Stimulated activated CD8-positive, alpha-beta memory T cell treated with anti-CD3 and anti-CD28 coated beads, Interleukin-15, amount 100 ng/mL, for 24 hours (primary cell): ENCODE results near the gene TANK.
"Not testable (repeated sequence)": the region's sequence is repeated elsewhere in the genome, so short reads cannot be mapped to it uniquely, and the experiment has no call there.

Experiments used
- DNase-seq: peaks from one replicate; pipeline ENCODE4 v3.0.0-alpha.2; 2020; ENCODE audit warnings: low read depth

TANK gene

DNA sequence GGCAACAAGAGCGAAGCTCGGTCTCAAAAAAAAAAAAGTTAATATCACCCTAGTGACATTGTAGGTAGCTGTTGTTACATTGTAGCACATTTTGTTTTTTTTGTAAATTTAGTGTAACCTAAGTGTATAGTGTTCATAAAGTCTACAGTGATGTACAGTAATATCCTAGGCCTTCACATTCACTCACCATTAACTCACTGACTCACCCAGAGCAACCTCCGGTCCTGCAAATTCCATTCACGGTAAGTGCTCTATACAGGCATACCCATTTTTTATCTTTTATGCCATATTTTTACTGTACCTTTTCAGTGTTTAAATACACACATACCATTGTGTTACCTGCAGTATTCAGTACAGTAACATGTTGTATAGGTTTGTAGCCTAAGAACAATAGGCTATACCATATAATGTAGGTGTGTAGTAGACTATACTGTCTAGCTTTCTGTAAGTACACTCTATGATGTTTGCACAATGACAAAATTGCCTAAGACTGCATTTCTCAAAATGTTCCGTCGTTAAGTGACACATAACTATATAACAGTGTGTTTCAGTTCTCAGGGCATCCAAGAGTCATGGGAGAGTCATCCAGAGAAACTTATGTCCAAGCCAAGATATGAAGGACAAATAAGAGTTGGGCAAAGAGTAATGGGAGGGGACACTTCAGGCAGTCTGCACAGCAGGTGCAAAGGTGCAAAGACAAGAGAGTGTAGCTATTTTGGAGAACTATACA, 68.4 kb downstream of the TANK start:
- DNase-seq: no peak

DNA sequence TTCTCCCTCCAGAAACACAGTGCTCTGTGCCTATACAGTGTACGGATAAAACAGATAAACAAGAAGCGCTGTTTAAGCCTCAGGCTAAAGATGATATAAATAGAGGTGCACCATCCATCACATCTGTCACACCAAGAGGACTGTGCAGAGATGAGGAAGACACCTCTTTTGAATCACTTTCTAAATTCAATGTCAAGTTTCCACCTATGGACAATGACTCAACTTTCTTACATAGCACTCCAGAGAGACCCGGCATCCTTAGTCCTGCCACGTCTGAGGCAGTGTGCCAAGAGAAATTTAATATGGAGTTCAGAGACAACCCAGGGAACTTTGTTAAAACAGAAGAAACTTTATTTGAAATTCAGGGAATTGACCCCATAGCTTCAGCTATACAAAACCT, 70.7 kb downstream of the TANK start:
- no peak for DNase-seq

DNA sequence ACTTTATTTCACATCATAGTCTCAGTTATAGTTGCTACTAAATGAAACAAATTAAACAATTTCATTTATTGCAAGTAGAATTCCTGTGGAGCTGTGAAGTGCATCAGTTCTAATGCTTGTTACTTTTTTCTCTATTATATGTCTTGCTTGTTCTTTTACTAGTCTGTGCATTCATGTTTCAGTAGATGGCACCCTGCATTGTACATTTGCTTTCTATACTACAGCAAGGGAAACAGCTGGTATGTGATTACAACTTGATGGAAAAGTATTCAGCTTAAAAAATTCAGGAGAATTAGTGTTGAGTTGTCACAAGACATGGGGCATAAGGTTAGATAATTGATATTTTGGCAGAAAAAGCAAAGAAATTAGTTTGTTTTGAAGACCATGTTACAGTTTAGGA, 72.3 kb downstream of the TANK start:
- no peak for DNase-seq

DNA sequence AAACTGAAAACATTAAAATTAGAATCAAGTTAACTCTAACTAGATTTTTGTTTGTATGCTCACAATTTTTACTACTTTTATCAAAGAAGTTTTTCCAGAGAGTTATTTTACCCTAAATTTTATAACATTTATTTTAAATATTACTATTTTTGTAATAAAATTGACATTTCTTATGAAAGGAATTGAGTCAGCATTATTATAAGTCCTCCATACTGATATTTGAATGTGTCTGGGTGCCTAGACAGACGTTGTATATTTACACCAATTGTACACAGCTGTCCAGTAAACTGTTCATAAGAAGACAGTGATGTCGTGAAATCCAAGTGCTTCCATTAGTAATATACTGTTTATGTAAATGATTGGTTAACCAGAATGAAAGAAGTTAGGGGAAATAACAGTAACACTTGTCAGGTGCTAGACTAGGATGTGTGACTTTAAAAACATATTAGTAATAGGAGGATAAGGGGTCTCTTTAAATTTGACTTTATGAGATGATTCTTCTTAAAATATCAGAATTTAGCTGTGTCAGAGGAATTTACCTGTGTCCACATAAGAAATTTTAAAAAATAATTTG, 73.7 kb downstream of the TANK start:
- no peak for DNase-seq

DNA sequence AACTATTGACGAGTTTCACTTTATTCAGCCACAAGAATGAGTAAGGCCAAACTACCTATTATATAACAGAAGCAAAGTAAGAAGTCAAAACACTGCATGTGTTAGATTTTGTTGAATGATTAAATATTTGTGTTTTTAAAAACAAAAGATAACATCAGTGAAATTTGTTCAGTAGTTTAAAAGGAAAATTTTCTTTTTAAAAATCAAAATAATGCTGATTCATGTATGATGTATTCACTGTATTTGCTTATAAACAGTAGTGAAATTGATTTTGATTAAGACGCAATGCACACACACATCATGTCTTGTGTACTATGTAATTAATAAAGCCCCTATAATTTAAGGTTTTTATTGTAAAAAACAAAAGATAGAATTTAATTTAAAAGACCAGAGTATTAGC, 74.4 kb downstream of the TANK start:
- DNase-seq: no peak

DNA sequence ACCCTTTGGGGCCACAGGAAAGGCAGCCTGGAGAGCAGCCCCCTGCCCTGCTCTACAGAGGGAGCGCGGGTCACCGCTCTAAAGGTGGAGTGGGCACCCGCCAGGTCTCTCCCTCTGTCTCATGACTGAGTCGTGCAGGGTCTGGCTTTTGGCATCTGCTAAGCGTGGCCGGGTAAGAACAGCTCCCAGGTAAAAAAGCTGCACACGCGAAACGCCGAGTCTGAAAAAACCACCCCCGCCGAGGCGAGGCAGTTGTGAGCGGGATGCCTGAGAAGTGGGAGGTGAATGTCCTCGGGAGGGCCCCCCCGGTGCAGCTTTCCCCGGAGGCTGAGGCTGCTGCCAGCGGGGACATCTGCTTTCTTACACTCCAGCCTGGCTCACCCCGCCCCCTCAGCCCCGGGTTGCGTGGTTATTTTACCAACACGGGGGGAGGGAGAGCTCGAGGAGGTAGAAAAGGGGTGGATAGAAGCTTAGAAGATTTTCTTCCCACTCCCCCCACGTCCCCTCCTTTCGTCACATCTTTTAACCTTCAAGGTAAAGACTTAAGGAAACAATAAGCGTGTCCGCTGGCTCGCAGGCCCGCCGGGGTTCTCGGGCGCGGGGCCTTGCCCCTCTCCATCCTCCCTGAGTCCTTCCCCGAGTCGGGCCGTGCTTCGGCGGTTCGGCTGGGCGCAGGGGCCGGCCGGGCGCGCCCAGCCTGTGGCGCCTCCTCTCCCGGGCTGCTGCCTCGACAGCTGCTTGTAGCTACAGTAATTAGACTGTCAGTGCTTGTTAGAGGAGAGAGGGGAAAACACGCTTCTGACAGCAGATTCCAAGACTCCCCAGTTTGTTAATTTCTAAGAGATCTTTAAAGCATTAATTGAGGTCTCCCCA, 77.4 kb downstream of the TANK start:
- no peak for DNase-seq

DNA sequence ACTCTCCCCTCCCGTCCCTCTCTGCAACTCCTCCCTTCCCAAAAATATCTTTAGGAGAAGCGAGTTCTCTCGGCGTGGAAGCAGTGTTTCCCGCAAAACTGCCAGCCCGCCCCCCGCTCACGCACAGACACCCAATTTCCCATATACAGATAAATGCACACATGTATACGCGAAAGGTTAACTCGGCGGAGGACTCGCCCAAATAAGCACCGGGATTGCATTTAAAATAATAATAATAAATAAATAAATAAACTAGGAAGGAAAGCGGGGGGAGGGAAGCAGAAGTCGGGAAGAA, 78.0 kb downstream of the TANK start:
- no peak for DNase-seq

DNA sequence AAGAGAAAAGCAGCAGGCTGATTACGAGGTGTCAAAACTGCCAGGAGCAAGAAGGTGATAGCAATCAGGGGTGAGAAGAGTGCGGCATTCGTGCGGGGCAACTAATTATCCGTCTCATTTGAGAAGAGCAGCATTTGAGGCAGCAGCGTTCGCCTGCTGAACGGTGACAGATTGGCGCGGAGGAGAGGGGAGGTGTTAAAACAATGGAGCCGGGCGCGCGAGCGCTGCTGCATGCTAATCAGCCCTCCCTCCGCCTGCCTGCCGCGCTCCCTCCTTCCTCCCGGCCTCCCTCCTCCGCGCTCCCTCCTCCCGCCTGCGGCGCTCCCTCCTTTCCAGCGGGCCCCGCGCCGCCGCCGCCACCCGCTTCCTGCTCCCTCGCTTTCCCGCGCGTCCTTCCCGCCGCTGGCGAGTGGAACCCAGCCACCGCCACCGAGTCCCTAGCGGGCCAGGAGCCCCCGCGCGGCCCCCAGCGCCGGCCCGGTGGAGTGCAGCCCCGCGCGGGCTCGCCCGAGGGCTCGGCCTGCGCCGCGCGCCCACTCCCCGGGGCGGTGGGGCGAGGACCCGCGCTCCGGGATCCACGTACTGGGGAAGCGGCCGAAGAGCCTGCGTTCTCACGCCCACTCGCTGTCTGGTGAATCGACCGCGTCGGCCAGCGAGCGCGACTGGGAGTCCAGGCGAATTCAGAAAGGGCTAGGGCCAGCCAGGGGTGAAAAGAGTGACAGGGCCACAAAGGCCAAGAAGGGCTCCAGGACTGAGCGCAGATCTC, 78.5 kb downstream of the TANK start:
- no peak for DNase-seq

DNA sequence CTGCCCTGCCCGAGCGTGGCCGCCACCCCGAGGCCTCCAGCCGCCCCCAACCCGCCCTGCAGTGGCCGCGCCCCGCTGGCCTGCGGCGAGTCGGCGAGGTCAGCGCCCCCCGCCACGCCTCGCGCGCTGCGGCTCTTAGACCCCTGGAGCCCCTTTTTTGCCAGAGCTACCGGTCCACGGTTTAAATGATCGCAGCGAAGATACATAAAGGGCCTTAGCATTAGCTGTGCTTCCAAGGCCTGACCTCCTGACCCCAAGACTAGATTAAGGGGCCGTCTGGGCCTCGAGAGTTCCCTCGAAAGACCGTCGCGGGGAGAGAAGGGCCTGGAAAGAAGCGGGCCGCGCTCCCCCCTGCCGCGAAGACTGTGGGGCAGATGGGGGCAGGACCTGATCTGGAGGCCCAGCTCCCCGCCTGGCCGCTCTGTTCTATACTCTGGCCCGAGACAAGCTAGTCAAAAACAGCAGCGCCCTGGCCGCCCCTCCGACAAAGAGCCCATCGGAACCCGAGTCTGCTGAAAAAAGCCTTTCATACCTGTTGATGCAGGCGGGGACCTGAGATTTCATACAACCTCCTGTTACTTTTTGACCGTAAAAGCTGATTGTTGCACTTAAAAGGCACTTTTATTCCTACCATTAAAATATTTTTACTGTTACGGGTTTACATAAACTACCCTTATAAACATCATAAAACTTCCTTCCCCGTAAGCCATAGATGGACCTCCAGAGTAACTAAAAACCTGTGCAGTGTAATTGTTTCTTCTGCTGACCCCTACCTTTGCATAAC, 79.3 kb downstream of the TANK start:
- no peak for DNase-seq

DNA sequence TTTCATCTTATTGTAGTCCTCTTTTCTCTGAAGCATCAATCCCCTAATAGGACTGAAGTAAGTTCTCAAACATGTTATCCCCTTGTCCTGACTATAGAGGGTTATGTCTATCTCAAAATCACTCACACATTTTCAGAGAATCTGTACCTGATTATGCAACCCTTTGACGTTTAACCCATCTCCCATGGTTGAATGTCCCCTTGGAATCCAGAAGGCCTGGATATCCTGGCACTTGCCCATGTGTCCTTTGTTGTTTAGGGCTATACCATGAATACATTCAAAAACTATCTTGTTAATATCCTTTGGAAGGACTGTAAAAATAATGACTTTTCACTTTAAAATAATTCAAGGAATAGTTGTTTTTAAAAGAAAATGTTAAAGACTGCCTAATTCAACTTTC, 81.7 kb downstream of the TANK start:
- DNase-seq: no peak

DNA sequence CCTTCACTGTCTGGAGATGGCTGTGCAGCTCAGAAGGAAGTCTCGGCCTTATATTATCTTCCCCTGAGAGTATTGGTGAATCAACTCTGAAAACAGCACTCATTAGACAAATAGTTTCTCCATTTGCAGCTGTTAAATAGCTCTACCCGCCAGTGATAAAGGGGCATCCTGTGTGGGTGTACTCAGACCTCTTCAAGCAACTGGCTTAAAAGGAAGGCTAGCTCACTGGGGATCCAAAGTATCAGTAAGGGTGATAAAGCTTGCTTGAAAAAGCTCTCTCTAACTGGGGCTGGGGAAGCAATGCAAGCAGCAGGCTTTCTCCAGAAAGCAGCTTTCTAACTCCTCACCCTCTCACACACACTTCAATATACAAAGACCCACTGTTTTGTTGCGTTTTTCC, 83.1 kb downstream of the TANK start:
- DNase-seq: no peak

DNA sequence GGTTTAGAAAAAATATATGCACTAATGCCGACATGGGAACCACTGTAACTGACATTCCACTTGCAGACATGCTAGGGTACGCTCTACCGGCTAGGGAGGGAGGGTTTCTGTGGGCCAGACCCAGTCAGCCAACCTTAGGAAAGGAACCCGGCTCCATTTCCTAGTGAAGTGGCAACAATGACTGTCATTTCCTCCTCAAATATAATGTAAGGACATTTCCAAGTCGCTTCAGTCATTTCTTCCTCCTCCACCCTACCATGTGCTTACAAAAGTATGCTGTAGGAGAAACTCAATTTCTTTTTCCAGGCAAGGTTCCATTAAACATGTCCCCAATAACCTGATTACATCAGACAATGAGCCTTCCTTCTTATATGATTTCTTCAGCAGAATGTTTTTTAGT, 83.7 kb downstream of the TANK start:
- no peak for DNase-seq

DNA sequence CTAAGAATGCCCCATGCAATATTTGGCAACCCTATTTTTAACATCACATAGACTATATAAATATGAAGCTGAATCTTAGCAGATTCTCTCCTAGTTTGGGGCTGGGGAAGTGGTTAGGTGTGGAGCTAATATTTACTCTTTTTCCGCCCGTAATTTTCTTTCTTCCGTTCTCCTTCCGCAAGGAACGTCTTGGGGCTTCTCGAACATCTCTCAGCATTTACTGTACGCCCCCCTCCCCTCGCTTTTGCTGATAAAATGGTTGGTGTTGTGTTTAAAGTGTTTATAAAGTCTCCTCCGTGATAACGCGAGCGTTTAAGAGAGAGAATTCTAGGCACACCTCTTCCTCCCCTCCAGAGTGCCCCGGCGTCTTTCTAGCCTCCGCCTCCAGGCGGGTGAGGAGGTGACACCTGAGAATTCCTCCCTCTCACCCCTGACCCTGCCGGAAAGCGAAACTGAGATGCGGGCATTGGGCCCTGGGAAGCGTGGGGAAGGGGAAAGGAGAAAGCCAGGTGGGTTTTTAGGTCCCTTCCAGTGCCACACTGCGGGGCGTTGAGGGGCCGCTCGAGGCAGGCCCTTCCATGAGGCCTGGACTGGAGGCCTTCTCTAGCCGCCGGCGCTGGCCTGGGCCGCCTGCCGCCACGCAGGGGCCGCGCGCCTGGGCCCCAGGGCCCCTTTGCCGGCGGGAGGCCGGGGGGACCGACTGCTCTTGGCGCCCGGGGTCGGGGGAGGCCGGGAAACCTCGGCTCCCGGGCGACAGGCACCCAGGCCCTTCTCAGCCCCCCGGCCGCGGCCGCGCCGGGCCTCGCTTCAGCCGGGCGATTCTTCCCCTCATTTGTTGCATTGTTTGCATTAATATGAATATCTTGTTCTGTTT, 84.4 kb downstream of the TANK start:
- not testable (repeated sequence) for DNase-seq

DNA sequence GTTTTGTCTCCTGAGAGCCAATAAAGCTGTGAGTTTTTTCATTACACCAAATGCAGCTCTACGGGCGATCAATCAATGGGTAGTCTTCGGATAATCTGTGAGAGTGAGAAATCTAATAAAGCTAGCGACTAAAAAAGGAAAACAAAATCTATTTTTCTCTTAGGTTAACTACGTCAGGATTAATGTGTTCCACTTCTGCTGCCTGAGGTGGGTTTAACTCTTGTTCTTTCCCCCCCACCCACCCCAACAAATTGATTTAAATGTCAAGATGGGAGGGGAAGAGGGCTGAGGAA, 85.0 kb downstream of the TANK start:
- DNase-seq: no peak

DNA sequence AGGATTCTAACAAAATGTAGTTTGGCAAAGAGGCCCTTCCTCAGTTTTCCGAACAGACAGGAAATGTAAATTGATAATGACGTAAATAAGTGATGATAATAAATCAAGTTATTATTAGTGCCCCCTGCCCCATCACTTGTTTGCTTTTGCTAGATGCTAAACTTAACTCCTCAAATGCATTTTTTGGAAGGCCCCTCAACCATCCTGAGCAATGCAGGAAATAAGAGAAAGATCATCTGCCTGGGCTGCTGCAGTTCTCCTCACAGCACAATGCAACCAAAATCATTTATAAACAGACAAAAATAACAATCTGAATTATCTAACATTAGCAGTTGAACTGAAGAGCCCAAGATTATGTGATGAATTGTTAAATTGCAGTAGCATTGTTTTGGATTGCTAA, 85.4 kb downstream of the TANK start:
- DNase-seq: no peak

DNA sequence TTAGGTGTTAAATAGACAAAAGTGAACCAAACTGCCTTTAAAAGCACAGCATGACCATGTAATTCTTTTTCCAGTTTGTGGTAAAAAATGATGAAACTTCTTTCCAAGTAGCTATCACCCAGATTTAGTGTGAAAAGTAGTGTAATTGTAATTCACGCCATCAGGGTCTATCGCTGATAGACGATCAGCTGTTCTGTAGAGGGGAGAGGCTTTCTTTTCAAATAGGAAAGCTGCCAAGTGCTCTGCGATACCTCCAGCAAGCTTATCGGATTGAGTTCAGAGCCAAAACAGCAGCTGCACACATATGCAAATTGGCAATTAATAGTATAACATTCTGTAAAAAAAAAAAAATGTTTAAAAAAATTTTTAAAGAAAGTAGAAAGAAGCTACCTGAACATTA, 86.1 kb downstream of the TANK start:
- no peak for DNase-seq

DNA sequence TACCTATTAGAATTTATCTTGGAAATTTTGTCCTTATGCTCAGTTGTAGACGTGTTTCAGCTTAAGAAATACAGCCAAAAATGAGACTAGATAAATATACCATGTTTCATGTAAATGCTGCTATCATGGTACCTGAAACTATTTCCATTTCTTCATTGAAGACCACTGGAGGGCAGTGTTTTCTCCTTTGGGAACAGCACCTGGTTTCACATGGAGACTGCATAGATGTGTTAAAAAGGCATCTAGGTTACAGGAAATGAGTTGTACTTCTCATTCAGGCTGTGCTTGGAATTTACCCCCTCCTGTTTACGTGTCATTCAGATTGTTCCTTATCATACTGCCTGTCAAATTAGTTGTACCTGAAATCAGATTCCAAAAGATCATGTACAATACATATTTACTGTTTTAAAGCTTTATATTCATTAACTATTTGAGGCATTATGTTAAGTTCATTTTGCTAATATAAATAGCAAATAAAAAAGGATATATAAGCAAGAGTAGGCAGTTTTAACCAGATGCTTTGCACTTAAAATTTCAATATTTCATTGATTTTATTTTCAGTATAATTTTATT, 90.7 kb downstream of the TANK start:
- DNase-seq: no peak

DNA sequence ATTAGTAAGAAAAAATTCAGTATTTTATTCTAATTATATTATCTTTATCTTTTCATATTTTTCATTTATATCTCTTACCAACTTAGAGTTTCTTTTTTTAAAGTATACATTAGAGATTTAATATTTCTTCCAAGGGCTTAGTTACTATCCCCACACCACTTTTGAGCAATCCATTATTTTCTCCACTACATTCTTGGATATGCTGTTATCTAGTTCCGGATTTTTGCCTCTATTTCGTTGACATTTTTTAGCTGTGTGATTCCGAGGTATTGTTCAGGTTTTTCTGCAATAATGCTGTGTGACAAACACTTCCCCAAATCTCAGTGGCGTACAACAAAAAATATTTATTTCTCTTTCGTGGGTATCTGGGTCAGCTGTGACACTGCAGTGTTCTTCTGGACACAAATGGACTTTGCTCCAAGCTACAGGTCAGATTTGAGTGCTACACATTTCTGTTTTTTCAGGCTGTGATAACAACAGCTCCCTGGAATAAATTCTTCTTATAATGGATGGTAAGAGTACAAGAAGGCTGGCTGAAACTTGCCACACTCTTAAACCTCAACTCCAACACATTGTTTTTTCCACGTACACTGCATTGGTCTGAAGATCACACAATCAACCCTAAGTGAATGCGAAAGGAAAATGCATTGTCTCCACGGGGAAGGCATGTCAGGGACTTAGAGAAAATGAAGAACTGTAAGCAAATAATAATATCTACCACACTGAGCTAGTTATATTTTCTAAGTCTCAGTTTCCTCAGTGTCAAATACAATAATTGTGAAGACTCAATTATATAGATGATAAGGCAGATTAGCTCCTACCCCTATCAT, 97.1 kb downstream of the TANK start:
- DNase-seq: no peak

DNA sequence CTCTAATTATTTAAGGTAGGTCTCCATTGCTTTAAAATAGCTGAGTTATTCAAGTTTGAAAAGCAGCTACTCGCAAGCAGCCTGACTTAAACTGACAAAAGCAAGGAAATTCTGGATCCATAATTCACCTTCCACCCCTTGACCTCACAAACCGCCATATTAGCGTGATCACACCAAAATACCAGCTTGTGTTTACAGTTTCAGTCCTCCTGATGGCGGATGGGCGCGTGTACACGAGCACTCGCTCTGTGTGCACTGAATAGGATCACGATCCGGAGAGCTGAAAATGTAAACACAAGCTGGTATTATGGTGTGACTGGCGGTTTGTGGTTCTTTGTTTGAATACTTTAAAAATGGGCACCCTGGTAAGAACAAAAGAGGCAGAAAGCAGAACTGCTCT, 105.6 kb downstream of the TANK start:
- DNase-seq: no peak

DNA sequence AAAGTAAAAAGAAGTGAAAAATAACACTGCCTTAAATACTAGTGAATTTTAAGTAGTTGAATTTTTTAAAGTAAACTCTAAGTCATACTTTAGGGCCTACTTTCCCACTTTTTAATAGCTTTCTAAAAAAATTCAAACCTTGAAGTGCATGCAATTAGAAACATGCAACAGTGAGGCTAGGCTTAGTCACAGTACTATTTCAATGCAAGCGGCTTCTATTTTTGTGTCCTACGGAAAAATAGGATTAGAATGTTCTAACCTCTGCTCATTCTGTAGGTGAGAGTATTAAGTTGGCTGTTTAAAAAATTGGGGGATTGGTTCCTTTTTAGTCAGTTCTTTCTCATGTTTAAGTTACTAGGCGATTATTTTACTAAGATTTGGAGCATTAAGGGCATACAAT, 108.9 kb downstream of the TANK start:
- no peak for DNase-seq
